Endothelial cell (in vitro differentiated cells): ENCODE measurements around the gene PRRG3. TPM values are rescaled to one million over a fixed set of nuclear protein-coding genes. Genes with fewer than 3 reads are reported as not detected.
"Not testable (repeated sequence)": the region's sequence is repeated elsewhere in the genome, so short reads cannot be mapped to it uniquely, and the experiment has no call there.

ENCODE experiments used
- DNase-seq: peaks from one replicate; pipeline ENCODE4 v3.0.0; 2021; ENCODE audit warnings: low spot score
- H3K27ac Mint-ChIP-seq: one replicate; pipeline ENCODE4 v1.8.0; 2021; ENCODE audit warnings: mixed read lengths, inconsistent platforms; ENCODE audit not compliant: unreplicated experiment
- H3K27me3 Mint-ChIP-seq: one replicate; pipeline ENCODE4 v1.8.0; 2021; ENCODE audit warnings: mild to moderate bottlenecking, moderate library complexity, mixed read lengths, inconsistent platforms; ENCODE audit not compliant: unreplicated experiment
- H3K36me3 Mint-ChIP-seq: one replicate; pipeline ENCODE4 v1.8.0; 2021; ENCODE audit warnings: mild to moderate bottlenecking, low read depth, mixed read lengths, inconsistent platforms; ENCODE audit not compliant: unreplicated experiment
- H3K4me1 Mint-ChIP-seq: one replicate; pipeline ENCODE4 v1.8.0; 2021; ENCODE audit warnings: mild to moderate bottlenecking, mixed read lengths, inconsistent platforms; ENCODE audit not compliant: unreplicated experiment
- H3K4me3 Mint-ChIP-seq: one replicate; pipeline ENCODE4 v1.8.0; 2021; ENCODE audit warnings: mild to moderate bottlenecking, mixed read lengths, inconsistent platforms; ENCODE audit not compliant: unreplicated experiment
- H3K9me3 Mint-ChIP-seq: one replicate; pipeline ENCODE4 v1.8.0; 2021; ENCODE audit warnings: mixed read lengths, inconsistent platforms; ENCODE audit not compliant: unreplicated experiment
- CTCF ChIP-seq: fragments of 200-600 bp; sonication (generic); IDR thresholded peaks from one replicate; pipeline ENCODE4 v1.5.0; 2021; ENCODE audit warnings: antibody characterized with exemption; ENCODE audit not compliant: unreplicated experiment
- total RNA-seq: library from RNA; stranded (reverse); fragmentation: NEBNext Ultra II Directional; extraction: Animal tissue kit (Norgen Biotek cat#: 25700); gene quantifications from one replicate; pipeline ENCODE4 v1.2.1, GENCODE V29; 2021; ENCODE audit not compliant: unreplicated experiment

PRRG3 gene
- total RNA-seq, 1 donor from 2014 or later: 3.7 TPM

- Mint-ChIP-seq H3K4me1 (peaks cover 3% of the 10 kb centered on the region), H3K27ac (no peak overlapping the region), H3K27me3 (peaks cover 7% of the 10 kb centered on the region), H3K4me3 (peak overlapping the region; percentile 87), H3K9me3 (no peaks in the 10 kb centered on the region), H3K36me3 (no peaks in the 10 kb centered on the region)
- TF ChIP-seq CTCF: no peak
- no peak for DNase-seq
Measured at GRCh38 chrX:151695583-151696340, 504 bp downstream of the PRRG3 start.

- H3K4me1 Mint-ChIP-seq, H3K27me3 Mint-ChIP-seq, H3K4me3 Mint-ChIP-seq, H3K27ac Mint-ChIP-seq, DNase-seq, H3K36me3 Mint-ChIP-seq, H3K9me3 Mint-ChIP-seq: not testable (repeated sequence)
Measured at GRCh38 chrX:151697082-151697481, 1.8 kb downstream of the PRRG3 start.

GRCh38 chrX:151697522-151697921 lies 2.3 kb downstream of the PRRG3 start:
- H3K4me3 Mint-ChIP-seq: no peak overlapping the region
- peaks cover 9% of the 10 kb centered on the region for H3K27me3 Mint-ChIP-seq
- no peaks in the 10 kb centered on the region for H3K9me3 Mint-ChIP-seq
- no peak for TF ChIP-seq CTCF
- H3K4me1 Mint-ChIP-seq: peaks cover 3% of the 10 kb centered on the region
- no peak for DNase-seq
- no peak overlapping the region for H3K27ac Mint-ChIP-seq
- H3K36me3 Mint-ChIP-seq: no peaks in the 10 kb centered on the region

- Mint-ChIP-seq H3K36me3 (no peaks in the 10 kb centered on the region), H3K4me1 (peaks cover 3% of the 10 kb centered on the region), H3K4me3 (no peak overlapping the region), H3K27me3 (peaks cover 9% of the 10 kb centered on the region), H3K9me3 (no peaks in the 10 kb centered on the region), H3K27ac (no peak overlapping the region)
- TF ChIP-seq CTCF: no peak
- DNase-seq: no peak
Measured at GRCh38 chrX:151698485-151698884, 3.2 kb downstream of the PRRG3 start.

GRCh38 chrX:151699746-151700145 lies 4.5 kb downstream of the PRRG3 start:
- no peaks in the 10 kb centered on the region for H3K36me3 Mint-ChIP-seq
- H3K27ac Mint-ChIP-seq: no peak overlapping the region
- H3K9me3 Mint-ChIP-seq: no peaks in the 10 kb centered on the region
- peaks cover 7% of the 10 kb centered on the region for H3K4me1 Mint-ChIP-seq
- DNase-seq: no peak
- H3K4me3 Mint-ChIP-seq: no peak overlapping the region
- TF ChIP-seq CTCF: no peak
- peaks cover 4% of the 10 kb centered on the region for H3K27me3 Mint-ChIP-seq
